ENCODE measurements around the gene TMCC1. TPM values are rescaled to one million over a fixed set of nuclear protein-coding genes. Genes with fewer than 3 reads are reported as not detected.

TMCC1 gene
- total and polyA plus RNA-seq, 10 of the 15 experiments (the other 5 are each of a cell fraction or from before 2014, with no cell fraction given): 2.3 to 21.1 (median 8.4) TPM

- H3K79me2 ChIP-seq (ENCODE audit: control insufficient read depth, insufficient read depth, low read length): no peaks in the 10 kb centered on the region
- no TSS peak for BruUV-seq (replicated peaks)
Observed at GRCh38 chr3:129718201-129718600, 175.3 kb downstream of the TMCC1 start.

More at GRCh38 chr3:129718201-129718600, 175.3 kb downstream of the TMCC1 start:
- no peaks in the 10 kb centered on the region for H3K36me3 ChIP-seq (ENCODE audit: control insufficient read depth in 2 of 2, insufficient read depth in 2 of 2, low read length in 1 of 2)
- DNase-seq (ENCODE audit: low read depth, low spot score) (no peak), FAIRE-seq (no peak), ATAC-seq (no peak)
- no peaks in the 10 kb centered on the region for H3K4me1 ChIP-seq (ENCODE audit: control insufficient read depth, insufficient read depth, low read length)
- SMC1A ChIA-PET (ENCODE audit: uncharacterized antibody, unreplicated experiment): no interaction called here
- no peaks in the 10 kb centered on the region for H3K9me3 ChIP-seq (replicated peaks; ENCODE audit: control insufficient read depth, insufficient read depth, low read length)
- POLR2A ChIA-PET: no interaction called here
- no peak overlapping the region for H3K27ac ChIP-seq (ENCODE audit: control insufficient read depth, insufficient read depth)
- H3K4me2 ChIP-seq (ENCODE audit: control insufficient read depth, insufficient read depth): no peak overlapping the region
- in situ Hi-C loops (cut with MboI): no loop called here
- no peaks in the 10 kb centered on the region for H4K20me1 ChIP-seq (ENCODE audit: control insufficient read depth, insufficient read depth)
- CTCF ChIA-PET: no interaction called here
- H3K9ac ChIP-seq (ENCODE audit: control insufficient read depth, insufficient read depth, low read length): no peak overlapping the region
- intact Hi-C loops (cut with micrococcal nuclease; ENCODE audit: unreplicated experiment): no loop called here
- no peak overlapping the region for H3K4me3 ChIP-seq
- RAD21 ChIA-PET (ENCODE audit: unreplicated experiment): no interaction called here
- H2AFZ ChIP-seq (ENCODE audit: control insufficient read depth, low read depth, low read length): no peak overlapping the region
- 59% methylated on average over 4 of the region's 4 CpGs for WGBS (ENCODE audit: insufficient coverage, insufficient replicate concordance, low lambda C conversion rate, missing lambda C conversion rate)
- TF ChIP-seq, protein P1, sequence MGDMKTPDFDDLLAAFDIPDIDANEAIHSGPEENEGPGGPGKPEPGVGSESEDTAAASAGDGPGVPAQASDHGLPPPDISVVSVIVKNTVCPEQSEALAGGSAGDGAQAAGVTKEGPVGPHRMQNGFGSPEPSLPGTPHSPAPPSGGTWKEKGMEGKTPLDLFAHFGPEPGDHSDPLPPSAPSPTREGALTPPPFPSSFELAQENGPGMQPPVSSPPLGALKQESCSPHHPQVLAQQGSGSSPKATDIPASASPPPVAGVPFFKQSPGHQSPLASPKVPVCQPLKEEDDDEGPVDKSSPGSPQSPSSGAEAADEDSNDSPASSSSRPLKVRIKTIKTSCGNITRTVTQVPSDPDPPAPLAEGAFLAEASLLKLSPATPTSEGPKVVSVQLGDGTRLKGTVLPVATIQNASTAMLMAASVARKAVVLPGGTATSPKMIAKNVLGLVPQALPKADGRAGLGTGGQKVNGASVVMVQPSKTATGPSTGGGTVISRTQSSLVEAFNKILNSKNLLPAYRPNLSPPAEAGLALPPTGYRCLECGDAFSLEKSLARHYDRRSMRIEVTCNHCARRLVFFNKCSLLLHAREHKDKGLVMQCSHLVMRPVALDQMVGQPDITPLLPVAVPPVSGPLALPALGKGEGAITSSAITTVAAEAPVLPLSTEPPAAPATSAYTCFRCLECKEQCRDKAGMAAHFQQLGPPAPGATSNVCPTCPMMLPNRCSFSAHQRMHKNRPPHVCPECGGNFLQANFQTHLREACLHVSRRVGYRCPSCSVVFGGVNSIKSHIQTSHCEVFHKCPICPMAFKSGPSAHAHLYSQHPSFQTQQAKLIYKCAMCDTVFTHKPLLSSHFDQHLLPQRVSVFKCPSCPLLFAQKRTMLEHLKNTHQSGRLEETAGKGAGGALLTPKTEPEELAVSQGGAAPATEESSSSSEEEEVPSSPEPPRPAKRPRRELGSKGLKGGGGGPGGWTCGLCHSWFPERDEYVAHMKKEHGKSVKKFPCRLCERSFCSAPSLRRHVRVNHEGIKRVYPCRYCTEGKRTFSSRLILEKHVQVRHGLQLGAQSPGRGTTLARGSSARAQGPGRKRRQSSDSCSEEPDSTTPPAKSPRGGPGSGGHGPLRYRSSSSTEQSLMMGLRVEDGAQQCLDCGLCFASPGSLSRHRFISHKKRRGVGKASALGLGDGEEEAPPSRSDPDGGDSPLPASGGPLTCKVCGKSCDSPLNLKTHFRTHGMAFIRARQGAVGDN (IDR thresholded peaks at IDR 0.05): no peak
- TF ChIP-seq BCL3 (IDR thresholded peaks at IDR 0.05; ENCODE audit: borderline replicate concordance, insufficient read depth, low read depth, low read length, poor library complexity, severe bottlenecking) (no peak), BCL11A (IDR thresholded peaks at IDR 0.05; ENCODE audit: low read depth, low read length) (no peak)
- H3K27me3 ChIP-seq (replicated peaks in 1 of 2; ENCODE audit: control insufficient read depth in 2 of 2, insufficient read depth in 2 of 2, low read length in 1 of 2): no peaks in the 10 kb centered on the region

Data from GM12878 (cell line).